WTC11 (cell line): ENCODE measurements around the gene AQP12A.

ENCODE experiments used
- ARID4B ChIP-seq: sonication (generic); formaldehyde crosslinking; IDR thresholded peaks from 2 replicates; pipeline ENCODE4 v1.8.0; 2023; ENCODE audit warnings: missing genetic modification reagents, mild to moderate bottlenecking, borderline replicate concordance
- CTCF ChIP-seq: fragments of 200-600 bp; IDR thresholded peaks from 2 replicates; pipeline ENCODE4 v1.8.0; 2022; ENCODE audit warnings: antibody characterized with exemption
- GABPB1 ChIP-seq: sonication (generic); formaldehyde crosslinking; IDR thresholded peaks from 2 replicates; pipeline ENCODE4 v1.8.1; 2023; ENCODE audit warnings: mild to moderate bottlenecking, missing genetic modification reagents
- HMGXB4 ChIP-seq: sonication (generic); formaldehyde crosslinking; IDR thresholded peaks from 2 replicates; pipeline ENCODE4 v1.8.1; 2023; ENCODE audit warnings: mild to moderate bottlenecking, moderate library complexity, missing genetic modification reagents
- JUN ChIP-seq: sonication (generic); formaldehyde crosslinking; IDR thresholded peaks from 2 replicates; pipeline ENCODE4 v1.8.0; 2023; ENCODE audit warnings: mild to moderate bottlenecking, missing genetic modification reagents
- SMAD3 ChIP-seq: sonication (generic); formaldehyde crosslinking; IDR thresholded peaks from 2 replicates; pipeline ENCODE4 v1.8.0; 2022; ENCODE audit warnings: missing genetic modification reagents, mild to moderate bottlenecking, borderline replicate concordance
- TP53 ChIP-seq: sonication (generic); formaldehyde crosslinking; IDR thresholded peaks from 2 replicates; pipeline ENCODE4 v1.8.1; 2023; ENCODE audit warnings: mild to moderate bottlenecking, missing genetic modification reagents
- TF ChIP-seq, protein P1 (sequence below): sonication (generic); formaldehyde crosslinking; IDR thresholded peaks from 2 replicates; pipeline ENCODE4 v1.8.0; 2022; ENCODE audit warnings: missing genetic modification reagents

DNA sequence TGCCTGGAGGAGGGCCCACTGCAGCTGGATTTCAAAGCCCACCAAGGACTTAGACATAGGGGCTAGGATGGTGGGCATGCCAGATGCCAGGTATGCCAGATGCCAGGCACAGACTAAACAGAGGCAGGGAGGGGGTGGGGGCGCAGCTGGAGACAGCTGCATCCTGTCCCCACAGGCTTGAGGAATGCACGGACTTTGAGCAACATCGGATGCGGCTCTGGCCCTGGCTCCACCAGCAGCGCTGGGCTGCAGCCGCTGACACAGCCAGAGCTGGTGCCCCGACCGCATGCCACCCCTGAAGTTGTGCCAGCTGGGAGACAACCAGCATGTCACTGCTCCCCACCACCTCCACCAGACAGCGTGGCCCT, 39.5 kb downstream of the AQP12A start:
- TF ChIP-seq SMAD3 (no peak), CTCF (no peak), GABPB1 (CRISPR knock-in tag) (no peak), HMGXB4 (no peak), JUN (no peak), ARID4B (CRISPR knock-in tag) (no peak), TP53 (CRISPR knock-in tag) (no peak)
- TF ChIP-seq, protein P1, sequence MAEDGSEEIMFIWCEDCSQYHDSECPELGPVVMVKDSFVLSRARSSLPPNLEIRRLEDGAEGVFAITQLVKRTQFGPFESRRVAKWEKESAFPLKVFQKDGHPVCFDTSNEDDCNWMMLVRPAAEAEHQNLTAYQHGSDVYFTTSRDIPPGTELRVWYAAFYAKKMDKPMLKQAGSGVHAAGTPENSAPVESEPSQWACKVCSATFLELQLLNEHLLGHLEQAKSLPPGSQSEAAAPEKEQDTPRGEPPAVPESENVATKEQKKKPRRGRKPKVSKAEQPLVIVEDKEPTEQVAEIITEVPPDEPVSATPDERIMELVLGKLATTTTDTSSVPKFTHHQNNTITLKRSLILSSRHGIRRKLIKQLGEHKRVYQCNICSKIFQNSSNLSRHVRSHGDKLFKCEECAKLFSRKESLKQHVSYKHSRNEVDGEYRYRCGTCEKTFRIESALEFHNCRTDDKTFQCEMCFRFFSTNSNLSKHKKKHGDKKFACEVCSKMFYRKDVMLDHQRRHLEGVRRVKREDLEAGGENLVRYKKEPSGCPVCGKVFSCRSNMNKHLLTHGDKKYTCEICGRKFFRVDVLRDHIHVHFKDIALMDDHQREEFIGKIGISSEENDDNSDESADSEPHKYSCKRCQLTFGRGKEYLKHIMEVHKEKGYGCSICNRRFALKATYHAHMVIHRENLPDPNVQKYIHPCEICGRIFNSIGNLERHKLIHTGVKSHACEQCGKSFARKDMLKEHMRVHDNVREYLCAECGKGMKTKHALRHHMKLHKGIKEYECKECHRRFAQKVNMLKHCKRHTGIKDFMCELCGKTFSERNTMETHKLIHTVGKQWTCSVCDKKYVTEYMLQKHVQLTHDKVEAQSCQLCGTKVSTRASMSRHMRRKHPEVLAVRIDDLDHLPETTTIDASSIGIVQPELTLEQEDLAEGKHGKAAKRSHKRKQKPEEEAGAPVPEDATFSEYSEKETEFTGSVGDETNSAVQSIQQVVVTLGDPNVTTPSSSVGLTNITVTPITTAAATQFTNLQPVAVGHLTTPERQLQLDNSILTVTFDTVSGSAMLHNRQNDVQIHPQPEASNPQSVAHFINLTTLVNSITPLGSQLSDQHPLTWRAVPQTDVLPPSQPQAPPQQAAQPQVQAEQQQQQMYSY (CRISPR knock-in tag) = no peak
